ENCODE data around the gene ZNF462. TPM values are rescaled to one million over a fixed set of nuclear protein-coding genes. Genes with fewer than 3 reads are reported as not detected.

The ZNF462 gene
- total and polyA plus RNA-seq, 2 donors: 2.0 to 6.6 TPM

- no peak overlapping the region for H3K27ac ChIP-seq (ENCODE audit: low read depth in 1 of 2, low read length in 1 of 2)
- H3K4me1 ChIP-seq (ENCODE audit: control insufficient read depth in 2 of 2, insufficient read depth in 2 of 2, low read length in 2 of 2): peaks cover 0 to 23% of the 10 kb centered on the region in 2 donors
- no peaks in the 10 kb centered on the region for H3K9me3 ChIP-seq (ENCODE audit: control insufficient read depth in 2 of 2, insufficient read depth in 1 of 2, low read length in 1 of 2)
- no peaks in the 10 kb centered on the region for H3K36me3 ChIP-seq (ENCODE audit: control insufficient read depth in 2 of 2, insufficient read depth in 2 of 2, low read length in 1 of 2)
- WGBS: 94% methylated on average over 4 of the region's 4 CpGs
- H3K4me3 ChIP-seq (ENCODE audit: low read length in 2 of 2): no peak overlapping the region
- no peak for DNase-seq (ENCODE audit: low read depth in 6 of 9, low spot score in 9 of 9)
- no peaks in the 10 kb centered on the region for H3K27me3 ChIP-seq (ENCODE audit: control insufficient read depth in 2 of 2, insufficient read depth in 1 of 2, low read length in 1 of 2)
These were observed 173.4 kb downstream of the ZNF462 start for GRCh38 chr9:107036367-107036766.

DNA sequence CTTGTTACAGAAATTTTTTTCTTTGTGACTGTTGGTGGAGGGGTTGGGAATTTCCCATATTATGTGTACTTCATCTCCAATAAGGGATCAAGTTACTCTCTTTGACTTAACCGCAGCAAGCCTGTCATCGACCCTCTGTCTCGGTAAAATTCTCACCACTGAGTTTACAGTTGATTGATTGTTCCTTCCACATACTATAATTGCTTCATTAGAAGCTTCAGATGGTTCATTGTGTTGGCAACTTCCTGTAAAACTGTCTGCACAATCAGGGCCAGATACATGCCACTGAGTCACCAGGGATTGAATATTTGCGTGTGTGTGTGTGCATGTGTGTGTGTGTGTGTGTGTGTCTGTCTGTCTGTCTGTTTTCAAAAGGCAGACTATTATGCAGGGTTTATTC is 176.6 kb downstream of the ZNF462 start:
- no peaks in the 10 kb centered on the region for H3K27me3 ChIP-seq (ENCODE audit: control insufficient read depth in 2 of 2, insufficient read depth in 1 of 2, low read length in 1 of 2)
- no peaks in the 10 kb centered on the region for H3K9me3 ChIP-seq (ENCODE audit: control insufficient read depth in 2 of 2, insufficient read depth in 1 of 2, low read length in 1 of 2)
- H3K4me1 ChIP-seq (ENCODE audit: control insufficient read depth in 2 of 2, insufficient read depth in 2 of 2, low read length in 2 of 2): peaks cover 0 to 15% of the 10 kb centered on the region in 2 donors
- 81% methylated on average over 4 of the region's 4 CpGs for WGBS
- no peak overlapping the region for H3K27ac ChIP-seq (ENCODE audit: low read depth in 1 of 2, low read length in 1 of 2)
- DNase-seq (ENCODE audit: low read depth in 6 of 9, low spot score in 9 of 9): no peak
- H3K36me3 ChIP-seq (ENCODE audit: control insufficient read depth in 2 of 2, insufficient read depth in 2 of 2, low read length in 1 of 2): no peaks in the 10 kb centered on the region
- H3K4me3 ChIP-seq (ENCODE audit: low read length in 2 of 2): no peak overlapping the region

- Histone ChIP-seq H3K27ac (ENCODE audit: low read depth in 1 of 2, low read length in 1 of 2) (no peak overlapping the region), H3K27me3 (ENCODE audit: control insufficient read depth in 2 of 2, insufficient read depth in 1 of 2, low read length in 1 of 2) (no peaks in the 10 kb centered on the region), H3K4me3 (ENCODE audit: low read length in 2 of 2) (no peak overlapping the region), H3K36me3 (ENCODE audit: control insufficient read depth in 2 of 2, insufficient read depth in 2 of 2, low read length in 1 of 2) (no peaks in the 10 kb centered on the region), H3K9me3 (ENCODE audit: control insufficient read depth in 2 of 2, insufficient read depth in 1 of 2, low read length in 1 of 2) (no peaks in the 10 kb centered on the region), H3K4me1 (ENCODE audit: control insufficient read depth in 2 of 2, insufficient read depth in 2 of 2, low read length in 2 of 2) (peaks cover 0 to 6% of the 10 kb centered on the region in 2 donors)
- no peak for DNase-seq (ENCODE audit: low read depth in 6 of 9, low spot score in 9 of 9)
These were observed 179.6 kb downstream of the ZNF462 start for GRCh38 chr9:107042606-107043005.

DNA sequence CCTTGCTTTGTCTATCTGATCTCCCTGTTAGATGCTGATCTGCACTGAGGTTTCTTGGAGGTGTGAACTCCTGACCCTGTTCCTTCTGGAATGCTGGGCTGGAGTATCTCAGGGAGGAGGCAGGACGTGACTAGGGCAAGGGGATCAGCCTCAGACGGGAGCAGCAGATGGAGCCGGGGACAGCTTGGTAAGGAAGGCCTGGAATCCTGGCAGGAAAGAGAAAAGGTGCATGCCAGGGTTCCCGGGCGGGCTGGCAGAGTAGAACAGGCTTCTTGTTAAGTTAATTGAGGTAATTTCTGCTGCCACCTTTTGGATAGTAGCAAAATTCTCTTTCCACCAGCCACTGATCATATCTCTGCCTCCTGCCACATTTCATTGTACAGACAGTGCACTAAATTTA is 180.9 kb downstream of the ZNF462 start:
- peak in 2 of 9 donors; percentile 11 to 37 for DNase-seq (ENCODE audit: low read depth in 6 of 9, low spot score in 9 of 9)
- no peak overlapping the region for H3K4me3 ChIP-seq (ENCODE audit: low read length in 2 of 2)
- no peak overlapping the region for H3K27ac ChIP-seq (ENCODE audit: low read depth in 1 of 2, low read length in 1 of 2)
- no peaks in the 10 kb centered on the region for H3K27me3 ChIP-seq (ENCODE audit: control insufficient read depth in 2 of 2, insufficient read depth in 1 of 2, low read length in 1 of 2)
- no peaks in the 10 kb centered on the region for H3K36me3 ChIP-seq (ENCODE audit: control insufficient read depth in 2 of 2, insufficient read depth in 2 of 2, low read length in 1 of 2)
- 82% methylated on average over 5 of the region's 5 CpGs for WGBS
- no peaks in the 10 kb centered on the region for H3K9me3 ChIP-seq (ENCODE audit: control insufficient read depth in 2 of 2, insufficient read depth in 1 of 2, low read length in 1 of 2)
- peaks cover 0 to 6% of the 10 kb centered on the region in 2 donors for H3K4me1 ChIP-seq (ENCODE audit: control insufficient read depth in 2 of 2, insufficient read depth in 2 of 2, low read length in 2 of 2)

GRCh38 chr9:107044872-107045271 is 181.9 kb downstream of the ZNF462 start:
- H3K4me3 ChIP-seq (ENCODE audit: low read length in 2 of 2): no peak overlapping the region
- H3K27me3 ChIP-seq (ENCODE audit: control insufficient read depth in 2 of 2, insufficient read depth in 1 of 2, low read length in 1 of 2): no peaks in the 10 kb centered on the region
- H3K4me1 ChIP-seq (ENCODE audit: control insufficient read depth in 2 of 2, insufficient read depth in 2 of 2, low read length in 2 of 2): peaks cover 0 to 2% of the 10 kb centered on the region in 2 donors
- 90% methylated on average over 4 of the region's 4 CpGs for WGBS
- DNase-seq (ENCODE audit: low read depth in 6 of 9, low spot score in 9 of 9): no peak
- no peaks in the 10 kb centered on the region for H3K36me3 ChIP-seq (ENCODE audit: control insufficient read depth in 2 of 2, insufficient read depth in 2 of 2, low read length in 1 of 2)
- H3K9me3 ChIP-seq (ENCODE audit: control insufficient read depth in 2 of 2, insufficient read depth in 1 of 2, low read length in 1 of 2): no peaks in the 10 kb centered on the region
- no peak overlapping the region for H3K27ac ChIP-seq (ENCODE audit: low read depth in 1 of 2, low read length in 1 of 2)

- Histone ChIP-seq H3K27me3 (ENCODE audit: control insufficient read depth in 2 of 2, insufficient read depth in 1 of 2, low read length in 1 of 2) (no peaks in the 10 kb centered on the region), H3K4me1 (ENCODE audit: control insufficient read depth in 2 of 2, insufficient read depth in 2 of 2, low read length in 2 of 2) (no peaks in the 10 kb centered on the region), H3K4me3 (ENCODE audit: low read length in 2 of 2) (no peak overlapping the region), H3K36me3 (ENCODE audit: control insufficient read depth in 2 of 2, insufficient read depth in 2 of 2, low read length in 1 of 2) (no peaks in the 10 kb centered on the region), H3K9me3 (ENCODE audit: control insufficient read depth in 2 of 2, insufficient read depth in 1 of 2, low read length in 1 of 2) (no peaks in the 10 kb centered on the region), H3K27ac (ENCODE audit: low read depth in 1 of 2, low read length in 1 of 2) (no peak overlapping the region)
- no peak for DNase-seq (ENCODE audit: low read depth in 6 of 9, low spot score in 9 of 9)
- WGBS: 89% methylated on average over 1 of the region's 1 CpG
These were observed 183.7 kb downstream of the ZNF462 start for GRCh38 chr9:107046692-107047091.

DNA sequence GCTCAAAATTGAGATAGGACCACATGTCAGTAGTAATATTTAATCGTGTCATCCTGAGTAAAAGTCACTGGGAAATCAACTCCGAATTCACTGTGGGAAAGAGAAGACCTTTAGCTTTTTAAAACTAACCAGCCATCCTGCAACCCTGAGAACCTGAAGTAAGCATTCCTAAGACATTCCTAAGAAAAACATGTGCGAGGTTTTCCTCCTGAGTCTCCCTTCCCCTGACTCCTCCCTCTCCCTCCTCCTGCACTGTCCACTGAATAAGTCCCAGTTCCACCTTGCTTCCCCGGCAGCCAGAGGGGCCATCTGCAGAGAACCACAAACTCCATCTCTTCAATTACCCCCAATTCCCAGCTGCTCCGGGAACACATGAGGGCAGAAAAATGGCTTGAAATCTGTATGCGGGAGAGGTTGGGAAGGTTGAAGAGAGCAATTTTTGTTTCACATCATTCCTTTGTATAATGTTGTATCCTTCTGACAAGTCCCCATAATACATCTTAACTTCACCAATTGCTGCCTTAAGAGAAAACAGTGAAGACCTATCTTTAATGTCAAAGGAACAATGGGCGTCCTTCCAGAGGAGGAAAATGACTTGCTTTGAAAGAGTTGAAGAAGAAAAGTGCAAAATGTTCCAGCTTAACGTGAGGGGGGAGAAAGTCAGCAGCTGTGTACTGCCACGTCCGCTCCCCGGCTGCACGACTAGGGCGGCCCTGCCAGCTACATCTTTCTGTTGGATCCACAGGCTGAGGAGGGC is 186.3 kb downstream of the ZNF462 start:
- Histone ChIP-seq H3K27ac (ENCODE audit: low read depth in 1 of 2, low read length in 1 of 2) (no peak overlapping the region), H3K4me1 (ENCODE audit: control insufficient read depth in 2 of 2, insufficient read depth in 2 of 2, low read length in 2 of 2) (no peaks in the 10 kb centered on the region), H3K27me3 (ENCODE audit: control insufficient read depth in 2 of 2, insufficient read depth in 1 of 2, low read length in 1 of 2) (no peaks in the 10 kb centered on the region), H3K9me3 (ENCODE audit: control insufficient read depth in 2 of 2, insufficient read depth in 1 of 2, low read length in 1 of 2) (no peaks in the 10 kb centered on the region), H3K36me3 (ENCODE audit: control insufficient read depth in 2 of 2, insufficient read depth in 2 of 2, low read length in 1 of 2) (no peaks in the 10 kb centered on the region), H3K4me3 (ENCODE audit: low read length in 2 of 2) (no peak overlapping the region)
- no peak for DNase-seq (ENCODE audit: low read depth in 6 of 9, low spot score in 9 of 9)
- 94% methylated on average over 13 of the region's 13 CpGs for WGBS

DNA sequence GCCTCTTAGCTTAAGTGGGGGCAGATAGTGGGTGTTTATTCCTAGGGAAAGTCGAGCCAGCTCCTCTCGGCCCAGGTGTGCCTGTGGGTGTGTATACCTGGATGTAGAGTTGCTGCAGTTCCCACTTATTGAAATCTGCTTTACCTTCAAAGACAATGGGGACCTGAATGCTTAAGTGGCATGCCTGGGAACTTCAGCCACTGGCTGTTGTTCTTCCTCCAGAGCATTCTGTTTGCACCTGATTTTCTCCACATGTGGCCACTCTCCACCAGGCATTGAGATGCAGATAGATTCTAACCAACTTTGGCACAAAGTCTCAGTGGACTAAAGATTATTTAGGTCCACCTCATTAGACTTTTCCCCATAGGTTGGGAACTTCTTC is 186.8 kb downstream of the ZNF462 start:
- Histone ChIP-seq H3K27ac (ENCODE audit: low read depth in 1 of 2, low read length in 1 of 2) (no peak overlapping the region), H3K4me1 (ENCODE audit: control insufficient read depth in 2 of 2, insufficient read depth in 2 of 2, low read length in 2 of 2) (no peaks in the 10 kb centered on the region), H3K9me3 (ENCODE audit: control insufficient read depth in 2 of 2, insufficient read depth in 1 of 2, low read length in 1 of 2) (no peaks in the 10 kb centered on the region), H3K4me3 (ENCODE audit: low read length in 2 of 2) (no peak overlapping the region), H3K27me3 (ENCODE audit: control insufficient read depth in 2 of 2, insufficient read depth in 1 of 2, low read length in 1 of 2) (no peaks in the 10 kb centered on the region), H3K36me3 (ENCODE audit: control insufficient read depth in 2 of 2, insufficient read depth in 2 of 2, low read length in 1 of 2) (no peaks in the 10 kb centered on the region)
- no peak for DNase-seq (ENCODE audit: low read depth in 6 of 9, low spot score in 9 of 9)
- WGBS: 82% methylated on average over 2 of the region's 2 CpGs

DNA sequence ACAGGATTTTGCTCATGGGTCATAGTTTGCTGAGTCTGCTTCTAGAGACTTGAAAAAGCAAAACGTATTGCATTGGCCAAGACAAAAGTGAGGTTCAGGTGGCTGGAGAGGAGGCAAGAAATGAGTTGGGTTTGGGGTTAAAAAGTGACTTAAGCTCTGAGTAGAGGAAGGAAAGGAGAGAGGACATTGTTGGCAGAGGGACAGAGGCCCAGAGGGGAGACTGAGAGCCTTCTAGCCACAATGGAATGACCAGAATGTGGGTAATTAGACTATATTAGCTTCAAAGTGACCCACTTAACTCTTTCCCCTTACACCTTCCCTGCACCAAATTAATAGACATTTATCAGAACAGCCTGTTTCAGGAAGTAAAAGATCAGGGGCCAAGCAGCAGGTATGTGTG is 188.4 kb downstream of the ZNF462 start:
- H3K27me3 ChIP-seq (ENCODE audit: control insufficient read depth in 2 of 2, insufficient read depth in 1 of 2, low read length in 1 of 2): no peaks in the 10 kb centered on the region
- no peak for DNase-seq (ENCODE audit: low read depth in 6 of 9, low spot score in 9 of 9)
- H3K27ac ChIP-seq (ENCODE audit: low read depth in 1 of 2, low read length in 1 of 2): no peak overlapping the region
- no peaks in the 10 kb centered on the region for H3K36me3 ChIP-seq (ENCODE audit: control insufficient read depth in 2 of 2, insufficient read depth in 2 of 2, low read length in 1 of 2)
- H3K9me3 ChIP-seq (ENCODE audit: control insufficient read depth in 2 of 2, insufficient read depth in 1 of 2, low read length in 1 of 2): no peaks in the 10 kb centered on the region
- H3K4me3 ChIP-seq (ENCODE audit: low read length in 2 of 2): no peak overlapping the region
- WGBS: 89% methylated on average over 1 of the region's 1 CpG
- no peaks in the 10 kb centered on the region for H3K4me1 ChIP-seq (ENCODE audit: control insufficient read depth in 2 of 2, insufficient read depth in 2 of 2, low read length in 2 of 2)

All from thymus (tissue), 11 donors.